GM23338 (cell line): ENCODE results near the gene LIN7A. TPM values are rescaled to one million over a fixed set of nuclear protein-coding genes. Genes with fewer than 3 reads are reported as not detected.

Experiments
- ATAC-seq: fragments of 200-7000 bp; cut with Tn5 transposase; 3 replicates; pipeline ENCODE4 v1.9.1; 2020
- DNase-seq: peaks from one replicate; pipeline ENCODE4 v3.0.0-alpha.2; 2015; ENCODE audit warnings: low spot score
- H2AFZ ChIP-seq: fragments of 200-600 bp; sonication (generic); 2 replicates; pipeline ENCODE4 v1.8.0; 2016; ENCODE audit warnings: antibody characterized with exemption, mild to moderate bottlenecking, moderate library complexity
- H3F3A ChIP-seq: fragments of 200-600 bp; sonication (generic); replicated peaks from 2 replicates; pipeline ENCODE4 v1.8.0; 2017; ENCODE audit warnings: antibody characterized with exemption, mixed run types, low read depth
- H3K27ac ChIP-seq: fragments of 200-600 bp; sonication (generic); 2 replicates; pipeline ENCODE4 v1.6.1; 2016; ENCODE audit warnings: low read depth
- H3K27me3 ChIP-seq: fragments of 200-600 bp; sonication (generic); 2 replicates; pipeline ENCODE4 v1.8.0; 2016; ENCODE audit warnings: mild to moderate bottlenecking, mixed run types, moderate library complexity; ENCODE audit not compliant: insufficient read depth
- H3K36me3 ChIP-seq: fragments of 200-600 bp; sonication (generic); 2 replicates; pipeline ENCODE4 v1.8.0; 2016; ENCODE audit warnings: mild to moderate bottlenecking; ENCODE audit not compliant: insufficient read depth
- H3K4me1 ChIP-seq: fragments of 200-600 bp; sonication (generic); 2 replicates; pipeline ENCODE4 v1.8.0; 2016; ENCODE audit warnings: mild to moderate bottlenecking, moderate library complexity; ENCODE audit not compliant: insufficient read depth
- H3K4me2 ChIP-seq: fragments of 200-600 bp; sonication (generic); 2 replicates; pipeline ENCODE4 v1.7.1; 2017; ENCODE audit warnings: mixed run types
- H3K4me3 ChIP-seq: fragments of 200-600 bp; sonication (generic); 2 replicates; pipeline ENCODE4 v1.6.1; 2016; ENCODE audit warnings: mixed run types
- H3K79me2 ChIP-seq: fragments of 200-600 bp; sonication (generic); replicated peaks from 2 replicates; pipeline ENCODE4 v1.8.0; 2017; ENCODE audit warnings: mild to moderate bottlenecking; ENCODE audit not compliant: insufficient read depth
- H3K9me2 ChIP-seq: fragments of 200-600 bp; sonication (generic); 2 replicates; pipeline ENCODE4 v1.8.0; 2017; ENCODE audit not compliant: insufficient read depth
- H4K20me1 ChIP-seq: fragments of 200-600 bp; sonication (generic); replicated peaks from 2 replicates; pipeline ENCODE4 v1.8.0; 2017; ENCODE audit warnings: mild to moderate bottlenecking; ENCODE audit not compliant: insufficient read depth
- H3K27ac Mint-ChIP-seq: 2 replicates; pipeline ENCODE4 v1.8.0; 2020; ENCODE audit warnings: inconsistent platforms, mild to moderate bottlenecking, moderate library complexity, mixed read lengths
- H3K27me3 Mint-ChIP-seq: 3 replicates; pipeline ENCODE4 v1.8.0; 2022; ENCODE audit warnings: low read depth, mild to moderate bottlenecking, moderate library complexity, mixed read lengths, inconsistent platforms; ENCODE audit not compliant: insufficient read depth, poor library complexity
- H3K36me3 Mint-ChIP-seq: 3 replicates; pipeline ENCODE4 v1.8.0; 2021; ENCODE audit warnings: low read depth, mild to moderate bottlenecking, inconsistent platforms, moderate library complexity, mixed read lengths
- H3K4me1 Mint-ChIP-seq: 3 replicates; pipeline ENCODE4 v1.8.0; 2020; ENCODE audit warnings: mild to moderate bottlenecking, inconsistent platforms, mixed read lengths
- H3K4me3 Mint-ChIP-seq: 3 replicates; pipeline ENCODE4 v1.8.0; 2021; ENCODE audit warnings: moderate library complexity, mild to moderate bottlenecking, inconsistent platforms, mixed read lengths
- H3K9me3 Mint-ChIP-seq: 3 replicates; pipeline ENCODE4 v1.8.0; 2020; ENCODE audit warnings: moderate library complexity, mild to moderate bottlenecking, inconsistent platforms, mixed read lengths
- CREB1 ChIP-seq: fragments of 250-450 bp; sonication (Bioruptor Pico); IDR thresholded peaks from 2 replicates; pipeline ENCODE4 v1.5.0; 2020; ENCODE audit warnings: low read depth, mild to moderate bottlenecking, moderate library complexity
- EZH2 ChIP-seq: fragments of 200-600 bp; sonication (generic); IDR thresholded peaks from one replicate; pipeline ENCODE4 v1.8.0; 2017; ENCODE audit warnings: antibody characterized with exemption, mild to moderate bottlenecking, low read depth; ENCODE audit not compliant: unreplicated experiment
- EZH2phosphoT487 ChIP-seq: fragments of 200-600 bp; sonication (generic); IDR thresholded peaks from one replicate; pipeline ENCODE4 v1.8.1; 2018; ENCODE audit warnings: antibody characterized with exemption; ENCODE audit not compliant: unreplicated experiment
- JUNB ChIP-seq: IDR thresholded peaks from one replicate; pipeline ENCODE4 v1.6.1; 2016; ENCODE audit warnings: antibody characterized with exemption; ENCODE audit not compliant: unreplicated experiment
- NANOG ChIP-seq: IDR thresholded peaks from 2 replicates; pipeline ENCODE4 v1.6.1; 2016; ENCODE audit warnings: antibody characterized with exemption, borderline replicate concordance
- POLR2AphosphoS5 ChIP-seq: IDR thresholded peaks from 2 replicates; pipeline ENCODE4 v1.6.1; 2016; ENCODE audit warnings: antibody characterized with exemption, low read depth
- STAT1 ChIP-seq: IDR thresholded peaks from one replicate; pipeline ENCODE4 v1.6.1; 2016; ENCODE audit warnings: antibody characterized with exemption; ENCODE audit not compliant: unreplicated experiment
- ZNF114 ChIP-seq: fragments of 250-450 bp; sonication (Bioruptor Pico); IDR thresholded peaks from 2 replicates; pipeline ENCODE4 v1.5.0; 2020; ENCODE audit warnings: mild to moderate bottlenecking, moderate library complexity
- ZNF331 ChIP-seq: fragments of 250-450 bp; sonication (Bioruptor Pico); IDR thresholded peaks from 2 replicates; pipeline ENCODE4 v1.5.0; 2020; ENCODE audit warnings: low read depth, mild to moderate bottlenecking, moderate library complexity
- polyA plus RNA-seq: library from polyadenylated mRNA; unstranded; fragments of >200 nt; fragmentation: Nextera tagmentation; extraction: Ambion mirVana; gene quantifications from 2 replicates; pipeline ENCODE4 v1.2.1, GENCODE V29; 2016
- total RNA-seq: library from RNA; depleted of rRNA; stranded (reverse); fragments of >200 nt; shearing (Covaris generic); gene quantifications from 2 replicates; pipeline ENCODE4 v1.2.3, GENCODE V29; 2014
- TF ChIP-seq, protein P1 (sequence below), 2 experiments: fragments of 200-600 bp in 1 of 2; sonication (generic) in 1 of 2; conservative IDR thresholded peaks; 2 replicates each; pipeline versions ENCODE4 v1.5.1 to v1.6.1; 2016 to 2017; ENCODE audit warnings: antibody characterized with exemption in 2 of 2, low read depth in 2 of 2, mild to moderate bottlenecking in 2 of 2, moderate library complexity in 1 of 2
- TF ChIP-seq, protein P2 (sequence below): fragments of 250-450 bp; sonication (Bioruptor Pico); IDR thresholded peaks from 2 replicates; pipeline ENCODE4 v1.5.0; 2020; ENCODE audit warnings: mild to moderate bottlenecking, moderate library complexity
- TF ChIP-seq, protein P3 (sequence below): IDR thresholded peaks from one replicate; pipeline ENCODE4 v1.6.1; 2018; ENCODE audit warnings: antibody characterized with exemption; ENCODE audit not compliant: unreplicated experiment
- TF ChIP-seq, protein P4 (sequence below): IDR thresholded peaks from 2 replicates; pipeline ENCODE4 v1.6.1; 2016; ENCODE audit warnings: antibody characterized with exemption

LIN7A gene
- total and polyA plus RNA-seq, 2 experiments from 2014 or later = 5.7 to 6.5 TPM

DNA sequence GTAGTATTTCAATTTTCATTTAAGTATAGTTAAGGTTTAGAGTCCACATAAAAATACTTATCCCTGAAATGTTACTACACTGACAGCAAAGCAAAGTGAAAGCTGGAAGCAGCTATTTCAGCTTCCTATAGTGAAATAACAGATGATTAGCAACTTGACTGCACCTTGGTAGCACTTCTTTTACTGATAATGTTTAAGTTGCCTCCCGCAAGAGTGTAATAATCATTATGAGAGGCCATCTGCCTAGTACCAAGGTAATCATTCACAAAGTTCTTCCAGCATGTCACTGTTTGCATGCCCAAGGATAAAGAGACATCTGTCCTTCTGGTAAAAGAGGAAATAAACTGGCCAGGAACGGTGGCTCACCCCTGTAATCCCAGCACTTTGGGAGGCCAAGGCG, 69.8 kb downstream of the LIN7A start:
- Histone ChIP-seq H3K4me2 (no peak overlapping the region), H3K27ac (no peak overlapping the region), H2AFZ (no peak overlapping the region), H3F3A (no peaks in the 10 kb centered on the region), H3K36me3 (no peaks in the 10 kb centered on the region), H3K79me2 (no peaks in the 10 kb centered on the region), H3K27me3 (no peaks in the 10 kb centered on the region), H4K20me1 (no peaks in the 10 kb centered on the region), H3K4me1 (0 out of 2 replicates have a peak, but pooled peaks cover 4% of the 10 kb centered on the region), H3K9me2 (no peaks in the 10 kb centered on the region), H3K4me3 (no peak overlapping the region)
- Mint-ChIP-seq H3K27ac (no peak overlapping the region), H3K4me1 (peaks cover 3% of the 10 kb centered on the region; the same call in 1 of the 3 replicates), H3K27me3 (no peaks in the 10 kb centered on the region), H3K4me3 (no peak overlapping the region), H3K36me3 (no peaks in the 10 kb centered on the region), H3K9me3 (no peaks in the 10 kb centered on the region)
- TF ChIP-seq ZNF114 (CRISPR knock-in tag) (no peak), NANOG (no peak), JUNB (no peak), CREB1 (no peak), EZH2 (no peak), POLR2AphosphoS5 (no peak), ZNF331 (CRISPR knock-in tag) (no peak), STAT1 (no peak), EZH2phosphoT487 (no peak)
- TF ChIP-seq, protein P1, sequence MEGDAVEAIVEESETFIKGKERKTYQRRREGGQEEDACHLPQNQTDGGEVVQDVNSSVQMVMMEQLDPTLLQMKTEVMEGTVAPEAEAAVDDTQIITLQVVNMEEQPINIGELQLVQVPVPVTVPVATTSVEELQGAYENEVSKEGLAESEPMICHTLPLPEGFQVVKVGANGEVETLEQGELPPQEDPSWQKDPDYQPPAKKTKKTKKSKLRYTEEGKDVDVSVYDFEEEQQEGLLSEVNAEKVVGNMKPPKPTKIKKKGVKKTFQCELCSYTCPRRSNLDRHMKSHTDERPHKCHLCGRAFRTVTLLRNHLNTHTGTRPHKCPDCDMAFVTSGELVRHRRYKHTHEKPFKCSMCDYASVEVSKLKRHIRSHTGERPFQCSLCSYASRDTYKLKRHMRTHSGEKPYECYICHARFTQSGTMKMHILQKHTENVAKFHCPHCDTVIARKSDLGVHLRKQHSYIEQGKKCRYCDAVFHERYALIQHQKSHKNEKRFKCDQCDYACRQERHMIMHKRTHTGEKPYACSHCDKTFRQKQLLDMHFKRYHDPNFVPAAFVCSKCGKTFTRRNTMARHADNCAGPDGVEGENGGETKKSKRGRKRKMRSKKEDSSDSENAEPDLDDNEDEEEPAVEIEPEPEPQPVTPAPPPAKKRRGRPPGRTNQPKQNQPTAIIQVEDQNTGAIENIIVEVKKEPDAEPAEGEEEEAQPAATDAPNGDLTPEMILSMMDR (conservative IDR thresholded peaks at IDR 0.05; ENCODE audit: low read depth in 2 of 2) = no peak
- TF ChIP-seq, protein P2, sequence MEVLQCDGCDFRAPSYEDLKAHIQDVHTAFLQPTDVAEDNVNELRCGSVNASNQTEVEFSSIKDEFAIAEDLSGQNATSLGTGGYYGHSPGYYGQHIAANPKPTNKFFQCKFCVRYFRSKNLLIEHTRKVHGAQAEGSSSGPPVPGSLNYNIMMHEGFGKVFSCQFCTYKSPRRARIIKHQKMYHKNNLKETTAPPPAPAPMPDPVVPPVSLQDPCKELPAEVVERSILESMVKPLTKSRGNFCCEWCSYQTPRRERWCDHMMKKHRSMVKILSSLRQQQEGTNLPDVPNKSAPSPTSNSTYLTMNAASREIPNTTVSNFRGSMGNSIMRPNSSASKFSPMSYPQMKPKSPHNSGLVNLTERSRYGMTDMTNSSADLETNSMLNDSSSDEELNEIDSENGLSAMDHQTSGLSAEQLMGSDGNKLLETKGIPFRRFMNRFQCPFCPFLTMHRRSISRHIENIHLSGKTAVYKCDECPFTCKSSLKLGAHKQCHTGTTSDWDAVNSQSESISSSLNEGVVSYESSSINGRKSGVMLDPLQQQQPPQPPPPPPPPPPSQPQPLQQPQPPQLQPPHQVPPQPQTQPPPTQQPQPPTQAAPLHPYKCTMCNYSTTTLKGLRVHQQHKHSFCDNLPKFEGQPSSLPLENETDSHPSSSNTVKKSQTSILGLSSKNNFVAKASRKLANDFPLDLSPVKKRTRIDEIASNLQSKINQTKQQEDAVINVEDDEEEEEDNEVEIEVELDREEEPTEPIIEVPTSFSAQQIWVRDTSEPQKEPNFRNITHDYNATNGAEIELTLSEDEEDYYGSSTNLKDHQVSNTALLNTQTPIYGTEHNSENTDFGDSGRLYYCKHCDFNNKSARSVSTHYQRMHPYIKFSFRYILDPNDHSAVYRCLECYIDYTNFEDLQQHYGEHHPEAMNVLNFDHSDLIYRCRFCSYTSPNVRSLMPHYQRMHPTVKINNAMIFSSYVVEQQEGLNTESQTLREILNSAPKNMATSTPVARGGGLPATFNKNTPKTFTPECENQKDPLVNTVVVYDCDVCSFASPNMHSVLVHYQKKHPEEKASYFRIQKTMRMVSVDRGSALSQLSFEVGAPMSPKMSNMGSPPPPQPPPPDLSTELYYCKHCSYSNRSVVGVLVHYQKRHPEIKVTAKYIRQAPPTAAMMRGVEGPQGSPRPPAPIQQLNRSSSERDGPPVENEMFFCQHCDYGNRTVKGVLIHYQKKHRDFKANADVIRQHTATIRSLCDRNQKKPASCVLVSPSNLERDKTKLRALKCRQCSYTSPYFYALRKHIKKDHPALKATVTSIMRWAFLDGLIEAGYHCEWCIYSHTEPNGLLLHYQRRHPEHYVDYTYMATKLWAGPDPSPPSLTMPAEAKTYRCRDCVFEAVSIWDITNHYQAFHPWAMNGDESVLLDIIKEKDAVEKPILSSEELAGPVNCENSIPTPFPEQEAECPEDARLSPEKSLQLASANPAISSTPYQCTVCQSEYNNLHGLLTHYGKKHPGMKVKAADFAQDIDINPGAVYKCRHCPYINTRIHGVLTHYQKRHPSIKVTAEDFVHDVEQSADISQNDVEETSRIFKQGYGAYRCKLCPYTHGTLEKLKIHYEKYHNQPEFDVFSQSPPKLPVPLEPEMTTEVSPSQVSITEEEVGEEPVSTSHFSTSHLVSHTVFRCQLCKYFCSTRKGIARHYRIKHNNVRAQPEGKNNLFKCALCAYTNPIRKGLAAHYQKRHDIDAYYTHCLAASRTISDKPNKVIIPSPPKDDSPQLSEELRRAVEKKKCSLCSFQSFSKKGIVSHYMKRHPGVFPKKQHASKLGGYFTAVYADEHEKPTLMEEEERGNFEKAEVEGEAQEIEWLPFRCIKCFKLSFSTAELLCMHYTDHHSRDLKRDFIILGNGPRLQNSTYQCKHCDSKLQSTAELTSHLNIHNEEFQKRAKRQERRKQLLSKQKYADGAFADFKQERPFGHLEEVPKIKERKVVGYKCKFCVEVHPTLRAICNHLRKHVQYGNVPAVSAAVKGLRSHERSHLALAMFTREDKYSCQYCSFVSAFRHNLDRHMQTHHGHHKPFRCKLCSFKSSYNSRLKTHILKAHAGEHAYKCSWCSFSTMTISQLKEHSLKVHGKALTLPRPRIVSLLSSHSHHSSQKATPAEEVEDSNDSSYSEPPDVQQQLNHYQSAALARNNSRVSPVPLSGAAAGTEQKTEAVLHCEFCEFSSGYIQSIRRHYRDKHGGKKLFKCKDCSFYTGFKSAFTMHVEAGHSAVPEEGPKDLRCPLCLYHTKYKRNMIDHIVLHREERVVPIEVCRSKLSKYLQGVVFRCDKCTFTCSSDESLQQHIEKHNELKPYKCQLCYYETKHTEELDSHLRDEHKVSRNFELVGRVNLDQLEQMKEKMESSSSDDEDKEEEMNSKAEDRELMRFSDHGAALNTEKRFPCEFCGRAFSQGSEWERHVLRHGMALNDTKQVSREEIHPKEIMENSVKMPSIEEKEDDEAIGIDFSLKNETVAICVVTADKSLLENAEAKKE (CRISPR knock-in tag) = no peak
- TF ChIP-seq, protein P3, sequence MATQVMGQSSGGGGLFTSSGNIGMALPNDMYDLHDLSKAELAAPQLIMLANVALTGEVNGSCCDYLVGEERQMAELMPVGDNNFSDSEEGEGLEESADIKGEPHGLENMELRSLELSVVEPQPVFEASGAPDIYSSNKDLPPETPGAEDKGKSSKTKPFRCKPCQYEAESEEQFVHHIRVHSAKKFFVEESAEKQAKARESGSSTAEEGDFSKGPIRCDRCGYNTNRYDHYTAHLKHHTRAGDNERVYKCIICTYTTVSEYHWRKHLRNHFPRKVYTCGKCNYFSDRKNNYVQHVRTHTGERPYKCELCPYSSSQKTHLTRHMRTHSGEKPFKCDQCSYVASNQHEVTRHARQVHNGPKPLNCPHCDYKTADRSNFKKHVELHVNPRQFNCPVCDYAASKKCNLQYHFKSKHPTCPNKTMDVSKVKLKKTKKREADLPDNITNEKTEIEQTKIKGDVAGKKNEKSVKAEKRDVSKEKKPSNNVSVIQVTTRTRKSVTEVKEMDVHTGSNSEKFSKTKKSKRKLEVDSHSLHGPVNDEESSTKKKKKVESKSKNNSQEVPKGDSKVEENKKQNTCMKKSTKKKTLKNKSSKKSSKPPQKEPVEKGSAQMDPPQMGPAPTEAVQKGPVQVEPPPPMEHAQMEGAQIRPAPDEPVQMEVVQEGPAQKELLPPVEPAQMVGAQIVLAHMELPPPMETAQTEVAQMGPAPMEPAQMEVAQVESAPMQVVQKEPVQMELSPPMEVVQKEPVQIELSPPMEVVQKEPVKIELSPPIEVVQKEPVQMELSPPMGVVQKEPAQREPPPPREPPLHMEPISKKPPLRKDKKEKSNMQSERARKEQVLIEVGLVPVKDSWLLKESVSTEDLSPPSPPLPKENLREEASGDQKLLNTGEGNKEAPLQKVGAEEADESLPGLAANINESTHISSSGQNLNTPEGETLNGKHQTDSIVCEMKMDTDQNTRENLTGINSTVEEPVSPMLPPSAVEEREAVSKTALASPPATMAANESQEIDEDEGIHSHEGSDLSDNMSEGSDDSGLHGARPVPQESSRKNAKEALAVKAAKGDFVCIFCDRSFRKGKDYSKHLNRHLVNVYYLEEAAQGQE = no peak
- TF ChIP-seq, protein P4, sequence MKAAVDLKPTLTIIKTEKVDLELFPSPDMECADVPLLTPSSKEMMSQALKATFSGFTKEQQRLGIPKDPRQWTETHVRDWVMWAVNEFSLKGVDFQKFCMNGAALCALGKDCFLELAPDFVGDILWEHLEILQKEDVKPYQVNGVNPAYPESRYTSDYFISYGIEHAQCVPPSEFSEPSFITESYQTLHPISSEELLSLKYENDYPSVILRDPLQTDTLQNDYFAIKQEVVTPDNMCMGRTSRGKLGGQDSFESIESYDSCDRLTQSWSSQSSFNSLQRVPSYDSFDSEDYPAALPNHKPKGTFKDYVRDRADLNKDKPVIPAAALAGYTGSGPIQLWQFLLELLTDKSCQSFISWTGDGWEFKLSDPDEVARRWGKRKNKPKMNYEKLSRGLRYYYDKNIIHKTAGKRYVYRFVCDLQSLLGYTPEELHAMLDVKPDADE = no peak
- ATAC-seq = no peak
- DNase-seq = no peak
